Upper lobe of left lung (tissue), 4 donors: ENCODE measurements around the gene PRM2.

Experiments used
- CTCF ChIP-seq, 6 experiments: fragments of 450-650 bp in 4 of 6; fragments of 200-600 bp in 2 of 6; sonication (generic) in 2 of 6; IDR thresholded peaks; one replicate each; pipeline ENCODE4 v1.5.1; 2016 to 2019; ENCODE audit warnings: antibody characterized with exemption in 6 of 6
- POLR2A ChIP-seq, 4 donors: fragments of 450-650 bp; IDR thresholded peaks; one replicate each; pipeline ENCODE4 v1.5.1; 2016 to 2017; ENCODE audit warnings: antibody characterized with exemption in 4 of 4, mild to moderate bottlenecking in 2 of 4

GRCh38 chr16:11310634-11310977, 34.3 kb upstream of the PRM2 start:
- TF ChIP-seq CTCF (IDR thresholded peaks at IDR 0.05) = no peak
- TF ChIP-seq POLR2A (IDR thresholded peaks at IDR 0.05) = no peak
